A673 (cell line): Measurements from ENCODE around the gene CASP7.

Experiments used
- EZH2 ChIP-seq: fragments of 200-600 bp; sonication (generic); IDR thresholded peaks from 2 replicates; pipeline ENCODE4 v1.6.1; 2017; ENCODE audit warnings: borderline replicate concordance, low read depth, mild to moderate bottlenecking, mixed read lengths, antibody characterized with exemption, low read length; ENCODE audit not compliant: poor library complexity, severe bottlenecking
- TF ChIP-seq, protein P1 (sequence below): fragments of 300-800, 200-600 bp; sonication (generic); conservative IDR thresholded peaks from 2 replicates; pipeline ENCODE4 v1.5.1; 2017; ENCODE audit warnings: low read depth, mild to moderate bottlenecking, antibody characterized with exemption, low read length, moderate library complexity, mixed read lengths

DNA sequence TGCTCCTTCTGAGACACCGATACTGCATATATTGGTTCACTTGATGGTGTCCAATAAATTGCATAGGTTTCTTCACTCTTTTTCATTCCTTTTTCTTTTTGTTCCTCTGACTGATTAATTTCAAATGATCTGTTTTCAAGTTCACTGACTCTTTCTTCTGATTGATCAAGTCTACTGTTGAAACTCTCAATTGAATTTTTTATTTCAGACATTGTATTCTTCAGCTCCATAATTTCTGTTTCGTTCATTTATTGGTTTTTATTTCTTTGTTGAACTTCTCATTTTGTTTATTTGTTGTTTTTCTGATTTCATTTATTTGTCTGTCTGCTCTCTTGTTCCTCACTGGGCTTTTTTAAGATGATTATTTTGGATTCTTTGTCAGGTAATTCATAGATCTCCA, 13.6 kb downstream of the CASP7 start:
- TF ChIP-seq, protein P1, sequence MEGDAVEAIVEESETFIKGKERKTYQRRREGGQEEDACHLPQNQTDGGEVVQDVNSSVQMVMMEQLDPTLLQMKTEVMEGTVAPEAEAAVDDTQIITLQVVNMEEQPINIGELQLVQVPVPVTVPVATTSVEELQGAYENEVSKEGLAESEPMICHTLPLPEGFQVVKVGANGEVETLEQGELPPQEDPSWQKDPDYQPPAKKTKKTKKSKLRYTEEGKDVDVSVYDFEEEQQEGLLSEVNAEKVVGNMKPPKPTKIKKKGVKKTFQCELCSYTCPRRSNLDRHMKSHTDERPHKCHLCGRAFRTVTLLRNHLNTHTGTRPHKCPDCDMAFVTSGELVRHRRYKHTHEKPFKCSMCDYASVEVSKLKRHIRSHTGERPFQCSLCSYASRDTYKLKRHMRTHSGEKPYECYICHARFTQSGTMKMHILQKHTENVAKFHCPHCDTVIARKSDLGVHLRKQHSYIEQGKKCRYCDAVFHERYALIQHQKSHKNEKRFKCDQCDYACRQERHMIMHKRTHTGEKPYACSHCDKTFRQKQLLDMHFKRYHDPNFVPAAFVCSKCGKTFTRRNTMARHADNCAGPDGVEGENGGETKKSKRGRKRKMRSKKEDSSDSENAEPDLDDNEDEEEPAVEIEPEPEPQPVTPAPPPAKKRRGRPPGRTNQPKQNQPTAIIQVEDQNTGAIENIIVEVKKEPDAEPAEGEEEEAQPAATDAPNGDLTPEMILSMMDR: no peak
- TF ChIP-seq EZH2: no peak
